ENCODE results near the gene ATP8A2. TPM values are rescaled to one million over a fixed set of nuclear protein-coding genes. Genes with fewer than 3 reads are reported as not detected.

The ATP8A2 gene
- total RNA-seq, 1 experiment from 2014 or later, result 5.2 TPM

- ChIA-PET POLR2A (no interaction called here), CTCF (no interaction called here)
- Mint-ChIP-seq H3K9me3 (peaks cover 7% of the 10 kb centered on the region), H3K4me1 (peaks cover 26% of the 10 kb centered on the region), H3K27ac (no peak overlapping the region), H3K4me3 (no peak overlapping the region), H3K36me3 (peaks cover 6% of the 10 kb centered on the region), H3K27me3 (ENCODE audit: low read depth) (no peaks in the 10 kb centered on the region; the same call in 1 of the 2 replicates)
- ATAC-seq (no peak), DNase-seq (ENCODE audit: low spot score) (no peak)
- TF ChIP-seq OVOL2 (CRISPR knock-in tag; IDR thresholded peaks at IDR 0.05; ENCODE audit: borderline replicate concordance) (no peak), AFF4 (CRISPR knock-in tag; IDR thresholded peaks at IDR 0.05; ENCODE audit: borderline replicate concordance) (no peak), ETV6 (CRISPR knock-in tag; IDR thresholded peaks at IDR 0.05) (no peak), CDX4 (CRISPR knock-in tag; IDR thresholded peaks at IDR 0.05; ENCODE audit: borderline replicate concordance) (no peak), TCF7 (CRISPR knock-in tag; IDR thresholded peaks at IDR 0.05; ENCODE audit: low read depth) (no peak), ZNF281 (CRISPR knock-in tag; IDR thresholded peaks at IDR 0.05) (no peak), ZNF396 (CRISPR knock-in tag; IDR thresholded peaks at IDR 0.05; ENCODE audit: borderline replicate concordance) (no peak), ESRRA (CRISPR knock-in tag; IDR thresholded peaks at IDR 0.05; ENCODE audit: borderline replicate concordance) (no peak), SOX15 (CRISPR knock-in tag; IDR thresholded peaks at IDR 0.05) (no peak)
- TF ChIP-seq, protein P1, sequence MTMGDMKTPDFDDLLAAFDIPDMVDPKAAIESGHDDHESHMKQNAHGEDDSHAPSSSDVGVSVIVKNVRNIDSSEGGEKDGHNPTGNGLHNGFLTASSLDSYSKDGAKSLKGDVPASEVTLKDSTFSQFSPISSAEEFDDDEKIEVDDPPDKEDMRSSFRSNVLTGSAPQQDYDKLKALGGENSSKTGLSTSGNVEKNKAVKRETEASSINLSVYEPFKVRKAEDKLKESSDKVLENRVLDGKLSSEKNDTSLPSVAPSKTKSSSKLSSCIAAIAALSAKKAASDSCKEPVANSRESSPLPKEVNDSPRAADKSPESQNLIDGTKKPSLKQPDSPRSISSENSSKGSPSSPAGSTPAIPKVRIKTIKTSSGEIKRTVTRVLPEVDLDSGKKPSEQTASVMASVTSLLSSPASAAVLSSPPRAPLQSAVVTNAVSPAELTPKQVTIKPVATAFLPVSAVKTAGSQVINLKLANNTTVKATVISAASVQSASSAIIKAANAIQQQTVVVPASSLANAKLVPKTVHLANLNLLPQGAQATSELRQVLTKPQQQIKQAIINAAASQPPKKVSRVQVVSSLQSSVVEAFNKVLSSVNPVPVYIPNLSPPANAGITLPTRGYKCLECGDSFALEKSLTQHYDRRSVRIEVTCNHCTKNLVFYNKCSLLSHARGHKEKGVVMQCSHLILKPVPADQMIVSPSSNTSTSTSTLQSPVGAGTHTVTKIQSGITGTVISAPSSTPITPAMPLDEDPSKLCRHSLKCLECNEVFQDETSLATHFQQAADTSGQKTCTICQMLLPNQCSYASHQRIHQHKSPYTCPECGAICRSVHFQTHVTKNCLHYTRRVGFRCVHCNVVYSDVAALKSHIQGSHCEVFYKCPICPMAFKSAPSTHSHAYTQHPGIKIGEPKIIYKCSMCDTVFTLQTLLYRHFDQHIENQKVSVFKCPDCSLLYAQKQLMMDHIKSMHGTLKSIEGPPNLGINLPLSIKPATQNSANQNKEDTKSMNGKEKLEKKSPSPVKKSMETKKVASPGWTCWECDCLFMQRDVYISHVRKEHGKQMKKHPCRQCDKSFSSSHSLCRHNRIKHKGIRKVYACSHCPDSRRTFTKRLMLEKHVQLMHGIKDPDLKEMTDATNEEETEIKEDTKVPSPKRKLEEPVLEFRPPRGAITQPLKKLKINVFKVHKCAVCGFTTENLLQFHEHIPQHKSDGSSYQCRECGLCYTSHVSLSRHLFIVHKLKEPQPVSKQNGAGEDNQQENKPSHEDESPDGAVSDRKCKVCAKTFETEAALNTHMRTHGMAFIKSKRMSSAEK (CRISPR knock-in tag; IDR thresholded peaks at IDR 0.05; ENCODE audit: borderline replicate concordance), result no peak
- TF ChIP-seq, protein P2, sequence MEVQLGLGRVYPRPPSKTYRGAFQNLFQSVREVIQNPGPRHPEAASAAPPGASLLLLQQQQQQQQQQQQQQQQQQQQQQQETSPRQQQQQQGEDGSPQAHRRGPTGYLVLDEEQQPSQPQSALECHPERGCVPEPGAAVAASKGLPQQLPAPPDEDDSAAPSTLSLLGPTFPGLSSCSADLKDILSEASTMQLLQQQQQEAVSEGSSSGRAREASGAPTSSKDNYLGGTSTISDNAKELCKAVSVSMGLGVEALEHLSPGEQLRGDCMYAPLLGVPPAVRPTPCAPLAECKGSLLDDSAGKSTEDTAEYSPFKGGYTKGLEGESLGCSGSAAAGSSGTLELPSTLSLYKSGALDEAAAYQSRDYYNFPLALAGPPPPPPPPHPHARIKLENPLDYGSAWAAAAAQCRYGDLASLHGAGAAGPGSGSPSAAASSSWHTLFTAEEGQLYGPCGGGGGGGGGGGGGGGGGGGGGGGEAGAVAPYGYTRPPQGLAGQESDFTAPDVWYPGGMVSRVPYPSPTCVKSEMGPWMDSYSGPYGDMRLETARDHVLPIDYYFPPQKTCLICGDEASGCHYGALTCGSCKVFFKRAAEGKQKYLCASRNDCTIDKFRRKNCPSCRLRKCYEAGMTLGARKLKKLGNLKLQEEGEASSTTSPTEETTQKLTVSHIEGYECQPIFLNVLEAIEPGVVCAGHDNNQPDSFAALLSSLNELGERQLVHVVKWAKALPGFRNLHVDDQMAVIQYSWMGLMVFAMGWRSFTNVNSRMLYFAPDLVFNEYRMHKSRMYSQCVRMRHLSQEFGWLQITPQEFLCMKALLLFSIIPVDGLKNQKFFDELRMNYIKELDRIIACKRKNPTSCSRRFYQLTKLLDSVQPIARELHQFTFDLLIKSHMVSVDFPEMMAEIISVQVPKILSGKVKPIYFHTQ (CRISPR knock-in tag; IDR thresholded peaks at IDR 0.05), result no peak
- TF ChIP-seq, protein P3, sequence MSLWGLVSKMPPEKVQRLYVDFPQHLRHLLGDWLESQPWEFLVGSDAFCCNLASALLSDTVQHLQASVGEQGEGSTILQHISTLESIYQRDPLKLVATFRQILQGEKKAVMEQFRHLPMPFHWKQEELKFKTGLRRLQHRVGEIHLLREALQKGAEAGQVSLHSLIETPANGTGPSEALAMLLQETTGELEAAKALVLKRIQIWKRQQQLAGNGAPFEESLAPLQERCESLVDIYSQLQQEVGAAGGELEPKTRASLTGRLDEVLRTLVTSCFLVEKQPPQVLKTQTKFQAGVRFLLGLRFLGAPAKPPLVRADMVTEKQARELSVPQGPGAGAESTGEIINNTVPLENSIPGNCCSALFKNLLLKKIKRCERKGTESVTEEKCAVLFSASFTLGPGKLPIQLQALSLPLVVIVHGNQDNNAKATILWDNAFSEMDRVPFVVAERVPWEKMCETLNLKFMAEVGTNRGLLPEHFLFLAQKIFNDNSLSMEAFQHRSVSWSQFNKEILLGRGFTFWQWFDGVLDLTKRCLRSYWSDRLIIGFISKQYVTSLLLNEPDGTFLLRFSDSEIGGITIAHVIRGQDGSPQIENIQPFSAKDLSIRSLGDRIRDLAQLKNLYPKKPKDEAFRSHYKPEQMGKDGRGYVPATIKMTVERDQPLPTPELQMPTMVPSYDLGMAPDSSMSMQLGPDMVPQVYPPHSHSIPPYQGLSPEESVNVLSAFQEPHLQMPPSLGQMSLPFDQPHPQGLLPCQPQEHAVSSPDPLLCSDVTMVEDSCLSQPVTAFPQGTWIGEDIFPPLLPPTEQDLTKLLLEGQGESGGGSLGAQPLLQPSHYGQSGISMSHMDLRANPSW (CRISPR knock-in tag; conservative IDR thresholded peaks at IDR 0.05; ENCODE audit: low read depth), result no peak
- TF ChIP-seq, protein P4, sequence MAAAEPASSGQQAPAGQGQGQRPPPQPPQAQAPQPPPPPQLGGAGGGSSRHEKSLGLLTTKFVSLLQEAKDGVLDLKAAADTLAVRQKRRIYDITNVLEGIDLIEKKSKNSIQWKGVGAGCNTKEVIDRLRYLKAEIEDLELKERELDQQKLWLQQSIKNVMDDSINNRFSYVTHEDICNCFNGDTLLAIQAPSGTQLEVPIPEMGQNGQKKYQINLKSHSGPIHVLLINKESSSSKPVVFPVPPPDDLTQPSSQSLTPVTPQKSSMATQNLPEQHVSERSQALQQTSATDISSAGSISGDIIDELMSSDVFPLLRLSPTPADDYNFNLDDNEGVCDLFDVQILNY (CRISPR knock-in tag; IDR thresholded peaks at IDR 0.05), result no peak
Observed at GRCh38 chr13:25843692-25844091, 471.9 kb downstream of the ATP8A2 start.

Data from WTC11 (cell line).